GM12801 (cell line): ENCODE results near the gene BAZ2B.

Experiments
- TF ChIP-seq, protein P1 (sequence below): IDR thresholded peaks from one replicate; pipeline ENCODE4 v1.5.1; 2011; ENCODE audit warnings: control low read depth; ENCODE audit not compliant: insufficient read length; ENCODE audit errors: extremely low read depth

BAZ2B gene, protein sequence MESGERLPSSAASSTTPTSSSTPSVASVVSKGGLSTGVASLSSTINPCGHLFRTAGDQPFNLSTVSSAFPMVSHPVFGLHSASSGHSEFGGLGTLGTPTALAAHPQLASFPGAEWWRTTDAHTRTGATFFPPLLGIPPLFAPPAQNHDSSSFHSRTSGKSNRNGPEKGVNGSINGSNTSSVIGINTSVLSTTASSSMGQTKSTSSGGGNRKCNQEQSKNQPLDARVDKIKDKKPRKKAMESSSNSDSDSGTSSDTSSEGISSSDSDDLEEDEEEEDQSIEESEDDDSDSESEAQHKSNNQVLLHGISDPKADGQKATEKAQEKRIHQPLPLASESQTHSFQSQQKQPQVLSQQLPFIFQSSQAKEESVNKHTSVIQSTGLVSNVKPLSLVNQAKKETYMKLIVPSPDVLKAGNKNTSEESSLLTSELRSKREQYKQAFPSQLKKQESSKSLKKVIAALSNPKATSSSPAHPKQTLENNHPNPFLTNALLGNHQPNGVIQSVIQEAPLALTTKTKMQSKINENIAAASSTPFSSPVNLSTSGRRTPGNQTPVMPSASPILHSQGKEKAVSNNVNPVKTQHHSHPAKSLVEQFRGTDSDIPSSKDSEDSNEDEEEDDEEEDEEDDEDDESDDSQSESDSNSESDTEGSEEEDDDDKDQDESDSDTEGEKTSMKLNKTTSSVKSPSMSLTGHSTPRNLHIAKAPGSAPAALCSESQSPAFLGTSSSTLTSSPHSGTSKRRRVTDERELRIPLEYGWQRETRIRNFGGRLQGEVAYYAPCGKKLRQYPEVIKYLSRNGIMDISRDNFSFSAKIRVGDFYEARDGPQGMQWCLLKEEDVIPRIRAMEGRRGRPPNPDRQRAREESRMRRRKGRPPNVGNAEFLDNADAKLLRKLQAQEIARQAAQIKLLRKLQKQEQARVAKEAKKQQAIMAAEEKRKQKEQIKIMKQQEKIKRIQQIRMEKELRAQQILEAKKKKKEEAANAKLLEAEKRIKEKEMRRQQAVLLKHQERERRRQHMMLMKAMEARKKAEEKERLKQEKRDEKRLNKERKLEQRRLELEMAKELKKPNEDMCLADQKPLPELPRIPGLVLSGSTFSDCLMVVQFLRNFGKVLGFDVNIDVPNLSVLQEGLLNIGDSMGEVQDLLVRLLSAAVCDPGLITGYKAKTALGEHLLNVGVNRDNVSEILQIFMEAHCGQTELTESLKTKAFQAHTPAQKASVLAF (N-terminal part only)

DNA sequence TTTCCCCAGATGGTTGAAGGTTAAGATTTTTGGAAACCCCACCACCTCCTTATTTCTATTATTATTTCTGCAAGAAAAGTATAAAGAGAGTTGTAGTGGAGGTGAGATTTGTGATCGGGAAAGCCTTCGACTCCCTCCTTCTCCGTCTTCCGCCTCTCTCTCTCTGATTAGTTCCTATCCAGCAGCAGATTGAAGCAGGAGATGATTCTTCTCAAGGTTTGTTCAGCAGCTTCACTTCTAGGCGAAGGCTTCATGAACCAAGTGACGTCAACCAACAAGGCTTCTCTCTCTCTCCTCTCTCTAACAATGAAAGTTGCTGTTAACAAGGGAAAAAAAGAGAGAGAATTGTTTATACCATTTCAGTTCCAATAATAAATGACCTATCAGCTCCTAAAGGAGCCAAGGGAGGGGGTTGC, at the start of gene BAZ2B:
TSS of gene BAZ2B (minus strand) at position 263 of the 416 bp plus-strand sequence. CDS start 137,829 bp downstream, outside the sequence.
- TF ChIP-seq, protein P1, sequence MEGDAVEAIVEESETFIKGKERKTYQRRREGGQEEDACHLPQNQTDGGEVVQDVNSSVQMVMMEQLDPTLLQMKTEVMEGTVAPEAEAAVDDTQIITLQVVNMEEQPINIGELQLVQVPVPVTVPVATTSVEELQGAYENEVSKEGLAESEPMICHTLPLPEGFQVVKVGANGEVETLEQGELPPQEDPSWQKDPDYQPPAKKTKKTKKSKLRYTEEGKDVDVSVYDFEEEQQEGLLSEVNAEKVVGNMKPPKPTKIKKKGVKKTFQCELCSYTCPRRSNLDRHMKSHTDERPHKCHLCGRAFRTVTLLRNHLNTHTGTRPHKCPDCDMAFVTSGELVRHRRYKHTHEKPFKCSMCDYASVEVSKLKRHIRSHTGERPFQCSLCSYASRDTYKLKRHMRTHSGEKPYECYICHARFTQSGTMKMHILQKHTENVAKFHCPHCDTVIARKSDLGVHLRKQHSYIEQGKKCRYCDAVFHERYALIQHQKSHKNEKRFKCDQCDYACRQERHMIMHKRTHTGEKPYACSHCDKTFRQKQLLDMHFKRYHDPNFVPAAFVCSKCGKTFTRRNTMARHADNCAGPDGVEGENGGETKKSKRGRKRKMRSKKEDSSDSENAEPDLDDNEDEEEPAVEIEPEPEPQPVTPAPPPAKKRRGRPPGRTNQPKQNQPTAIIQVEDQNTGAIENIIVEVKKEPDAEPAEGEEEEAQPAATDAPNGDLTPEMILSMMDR: no peak

DNA sequence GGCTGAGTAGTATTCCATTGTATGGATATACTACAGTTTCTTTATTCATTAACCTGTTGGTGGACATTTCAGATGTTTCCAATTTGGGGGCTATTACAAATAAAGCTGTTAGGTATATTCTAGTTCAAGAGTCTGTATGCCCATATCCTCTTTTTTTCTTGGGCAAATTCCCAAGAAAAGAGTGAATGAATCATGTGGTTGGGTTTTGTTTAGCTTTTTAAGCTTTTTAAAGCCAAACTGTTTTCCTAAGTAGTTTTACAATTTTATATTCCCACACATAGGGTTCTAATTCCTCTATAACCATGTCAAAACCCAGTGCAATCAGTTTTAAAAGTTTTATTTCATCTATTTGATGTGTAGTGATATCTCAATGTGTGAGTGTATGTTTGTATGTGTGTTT, 44.9 kb upstream of the BAZ2B start:
- TF ChIP-seq, protein P1: no peak

DNA sequence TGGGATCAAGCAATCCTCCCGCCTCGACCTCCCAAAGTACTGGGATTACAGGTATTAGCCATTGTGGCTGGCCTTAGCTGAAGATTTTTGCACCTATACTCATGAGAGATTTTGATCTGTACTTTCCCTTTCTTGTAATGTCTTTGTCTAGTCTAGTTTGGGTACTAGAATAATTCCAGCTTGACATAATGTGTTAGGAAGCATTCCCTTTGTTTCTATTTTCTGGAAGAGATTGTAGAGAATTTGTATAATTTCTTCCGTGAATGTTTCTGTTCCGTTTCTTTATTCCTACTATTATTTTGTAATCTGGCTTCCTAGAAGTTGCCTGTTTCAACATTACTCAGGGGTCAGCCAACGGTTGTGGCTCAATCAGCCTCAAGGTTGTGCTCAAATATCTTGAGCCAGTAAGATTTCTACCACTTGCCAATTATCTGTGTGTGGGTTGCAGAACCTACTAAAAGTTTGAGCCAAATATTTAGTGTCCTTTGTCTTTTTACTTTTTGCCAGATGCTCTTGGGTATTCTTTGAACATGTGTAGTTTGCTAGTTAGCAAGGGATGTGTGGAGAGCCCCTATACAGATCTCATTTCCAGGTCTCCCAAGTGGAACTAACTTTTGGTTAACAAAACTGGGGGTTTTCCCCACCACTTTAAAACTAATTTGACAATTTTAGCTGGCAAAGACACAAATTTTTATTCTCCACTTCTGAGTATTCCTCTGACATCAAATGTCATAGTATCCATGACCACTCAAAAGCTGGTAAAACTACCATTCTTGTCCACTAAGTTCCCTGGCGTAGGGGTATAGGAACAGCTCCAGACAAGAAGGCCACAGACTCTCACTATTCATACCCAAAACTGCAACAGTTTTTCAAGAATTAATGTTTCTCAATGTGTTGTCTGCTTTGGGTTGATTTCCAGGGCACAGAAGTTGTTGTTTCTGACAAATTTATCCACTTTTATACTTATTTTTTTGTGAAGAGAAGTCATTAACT, 42.8 kb upstream of the BAZ2B start:
- TF ChIP-seq, protein P1: no peak

DNA sequence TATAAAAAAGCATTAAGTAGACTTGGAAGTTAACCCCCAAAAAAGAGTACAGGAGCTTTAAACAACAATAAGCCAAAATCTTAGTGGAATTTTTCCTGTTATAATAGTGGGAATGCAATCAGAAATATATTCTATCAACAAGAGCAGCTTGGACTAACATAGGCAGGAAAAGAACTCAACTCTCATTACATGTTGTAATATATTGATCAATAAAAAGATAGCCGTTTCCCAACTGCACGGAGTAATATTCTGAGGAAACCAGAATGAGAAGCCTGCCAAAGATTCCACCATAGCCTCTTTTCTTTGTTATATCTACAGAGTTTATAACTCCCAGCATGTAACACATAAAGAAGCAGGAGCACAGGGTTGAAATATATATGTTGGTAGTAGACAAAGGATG, 37.6 kb upstream of the BAZ2B start:
- TF ChIP-seq, protein P1: no peak

DNA sequence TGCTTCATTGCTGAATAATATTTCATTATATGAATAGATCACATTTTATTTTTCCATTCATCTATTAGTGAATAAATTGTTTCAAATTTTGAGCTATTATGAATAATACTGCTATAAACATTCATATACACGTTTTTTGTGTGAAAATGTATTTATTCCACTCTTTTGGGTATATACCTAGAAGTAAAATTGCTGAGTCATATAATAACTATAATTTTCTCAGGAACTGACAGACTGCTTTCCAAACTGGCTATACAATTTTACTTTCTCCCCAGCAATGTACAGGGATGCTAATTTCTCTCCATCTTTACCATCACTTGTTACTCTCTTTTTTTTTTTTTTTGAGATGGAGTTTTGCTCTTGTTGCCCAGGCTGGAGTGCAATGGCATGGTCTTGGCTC, 35.5 kb upstream of the BAZ2B start:
- TF ChIP-seq, protein P1: no peak

DNA sequence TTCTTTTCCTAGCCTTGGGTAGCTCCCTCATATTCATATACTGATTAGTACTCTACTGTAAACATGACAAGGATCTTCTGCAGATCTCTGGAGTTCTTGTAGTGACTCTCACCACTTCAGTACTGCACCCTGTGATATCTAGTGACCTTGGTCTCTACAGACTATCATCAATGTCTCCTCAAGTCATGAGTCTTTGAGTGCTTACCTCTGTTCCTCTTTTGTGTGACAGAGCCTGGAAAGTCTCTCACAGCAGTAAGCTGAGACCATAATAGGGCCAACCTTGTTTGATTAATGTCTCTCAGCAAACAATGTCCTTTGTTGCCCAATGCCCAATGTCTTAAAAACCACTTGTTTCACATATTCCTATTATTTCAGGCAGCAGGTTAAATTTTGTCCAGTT, 34.2 kb upstream of the BAZ2B start:
- TF ChIP-seq, protein P1: no peak
